ENCODE results near the gene CP.

GRCh38 chr3:149129326-149130205 lies 92.1 kb downstream of the CP start, which contains the start of gene HPS3:
- no peak; the same call in 1 of the 2 replicates for TF ChIP-seq HCFC1 (IDR thresholded peaks at IDR 0.05; ENCODE audit: low read depth, low read length)
- TF ChIP-seq ZBTB17 (CRISPR knock-in tag; IDR thresholded peaks at IDR 0.05): no peak
- no peak for TF ChIP-seq CTCF (IDR thresholded peaks at IDR 0.05 in 2 of 3, conservative IDR thresholded peaks at IDR 0.05 in 1 of 3; ENCODE audit: insufficient read depth in 2 of 3, low read depth in 1 of 3, low read length in 3 of 3)
- TF ChIP-seq ZEB2 (IDR thresholded peaks at IDR 0.05): no peak
